ENCODE measurements around the gene CFDP1.
"Not testable (repeated sequence)": the region's sequence is repeated elsewhere in the genome, so short reads cannot be mapped to it uniquely, and the experiment has no call there.

The CFDP1 gene

DNA sequence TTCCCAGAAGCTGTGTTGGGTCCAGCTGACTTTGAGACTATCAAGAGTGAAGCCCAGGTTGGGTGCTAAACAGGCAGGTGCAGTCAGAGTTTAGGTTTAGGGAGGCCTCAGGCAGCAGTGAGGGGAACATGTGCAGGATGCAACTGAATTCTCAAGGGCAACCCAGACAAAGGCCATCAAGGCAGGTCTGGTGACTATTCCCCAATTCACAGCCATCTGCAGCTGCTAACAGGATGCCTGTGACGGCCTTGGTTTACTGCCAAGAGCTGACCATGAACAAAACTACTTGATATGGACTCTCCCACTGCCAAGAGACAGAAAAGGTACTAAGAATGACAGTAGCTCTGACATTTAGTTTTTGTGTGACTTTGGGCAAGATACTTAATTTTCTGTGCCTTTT lies 136.7 kb downstream of the CFDP1 start:
- DNase-seq (ENCODE audit: low spot score): no peak
- FAIRE-seq: no peak

DNA sequence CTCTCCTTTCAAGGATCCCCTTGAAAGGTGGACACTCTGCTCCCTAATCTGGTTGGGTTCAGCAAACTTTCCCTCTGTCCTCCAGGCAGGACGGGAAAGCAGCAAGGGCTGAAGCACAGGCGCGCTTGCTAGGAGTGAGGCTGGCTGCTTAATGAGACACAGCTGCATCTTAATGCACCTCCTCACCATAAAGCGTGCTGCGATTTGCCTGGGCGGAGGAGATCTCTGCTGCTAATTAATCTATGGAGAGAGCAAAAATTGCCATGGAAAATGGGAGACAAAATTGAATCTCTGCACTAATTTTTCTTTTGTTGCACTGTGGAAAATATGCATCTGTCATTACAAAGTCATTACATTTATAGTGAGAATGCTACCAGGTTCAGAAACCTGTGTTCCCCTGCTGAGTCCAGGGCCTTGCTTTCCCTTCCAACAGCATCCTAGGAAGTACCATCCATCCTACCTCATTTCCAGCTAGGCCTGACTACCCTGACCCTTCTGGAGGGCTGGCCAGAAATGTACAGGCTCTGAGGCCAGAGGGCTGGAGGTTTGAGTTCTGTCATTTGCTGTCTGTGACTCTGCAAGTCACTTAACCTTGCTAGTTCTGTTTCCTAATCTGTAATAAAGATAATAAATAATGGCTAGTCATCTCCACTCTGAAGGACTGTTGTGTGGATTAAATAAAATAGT lies 138.4 kb downstream of the CFDP1 start:
- FAIRE-seq: no peak
- DNase-seq (ENCODE audit: low spot score): no peak

DNA sequence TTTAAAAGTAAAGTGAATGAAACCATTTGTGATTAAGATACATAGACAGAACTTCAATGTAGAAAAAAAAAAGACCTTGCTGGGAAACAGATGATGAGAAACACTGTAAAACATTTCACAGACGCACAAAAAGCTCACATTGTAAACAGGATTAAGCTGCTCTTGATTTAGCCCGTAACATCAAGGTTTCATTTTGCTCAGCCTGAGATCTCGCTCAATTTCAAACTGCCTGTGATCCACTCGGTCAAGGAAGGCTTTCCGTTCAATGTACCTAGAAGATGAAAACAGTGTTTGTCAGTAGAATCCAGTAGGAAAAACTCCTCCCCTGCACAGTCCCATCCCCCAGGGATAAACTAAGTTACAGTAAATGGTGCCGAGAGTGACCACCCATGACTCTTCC lies 139.5 kb downstream of the CFDP1 start:
- DNase-seq (ENCODE audit: low spot score) (no peak), FAIRE-seq (no peak)

DNA sequence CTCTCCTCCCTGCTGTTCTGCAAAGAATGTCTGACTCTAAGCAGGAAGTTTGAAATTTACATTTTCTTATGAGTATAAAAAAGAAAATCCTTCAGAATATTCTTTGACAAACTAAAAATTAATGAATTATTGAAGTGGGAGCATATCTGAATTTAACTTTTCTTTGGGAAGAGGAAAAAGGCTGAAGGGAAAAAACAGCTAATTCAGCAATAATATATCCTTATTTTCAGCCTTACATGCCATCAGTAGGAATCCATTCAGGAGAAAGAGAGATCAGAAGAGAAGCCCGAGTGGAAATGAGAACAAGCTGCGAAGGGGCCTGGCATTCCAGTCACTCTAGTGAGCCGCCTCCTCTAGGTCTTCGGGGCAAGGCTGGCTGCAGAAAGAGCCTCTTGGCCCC lies 140.1 kb downstream of the CFDP1 start:
- DNase-seq (ENCODE audit: low spot score) (no peak), FAIRE-seq (no peak)

DNA sequence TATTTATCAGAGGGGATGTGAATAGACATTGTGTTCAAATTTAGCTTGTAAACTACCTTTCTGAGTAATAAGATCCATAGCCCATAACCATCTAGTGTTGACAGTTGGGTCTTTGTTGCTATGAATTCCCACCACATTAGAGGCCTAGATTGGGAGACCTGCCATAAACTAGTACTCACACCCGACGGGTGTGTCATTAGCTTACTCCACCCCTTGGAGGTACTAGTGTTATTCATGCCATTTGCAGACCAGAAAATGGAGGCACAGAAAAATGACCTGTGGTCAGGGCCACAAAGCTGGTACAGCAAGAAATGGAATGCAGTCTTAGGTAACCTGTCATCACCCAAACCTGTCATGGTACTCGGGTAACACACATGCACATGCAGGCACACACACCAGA lies 140.6 kb downstream of the CFDP1 start:
- no peak for FAIRE-seq
- DNase-seq (ENCODE audit: low spot score): no peak

DNA sequence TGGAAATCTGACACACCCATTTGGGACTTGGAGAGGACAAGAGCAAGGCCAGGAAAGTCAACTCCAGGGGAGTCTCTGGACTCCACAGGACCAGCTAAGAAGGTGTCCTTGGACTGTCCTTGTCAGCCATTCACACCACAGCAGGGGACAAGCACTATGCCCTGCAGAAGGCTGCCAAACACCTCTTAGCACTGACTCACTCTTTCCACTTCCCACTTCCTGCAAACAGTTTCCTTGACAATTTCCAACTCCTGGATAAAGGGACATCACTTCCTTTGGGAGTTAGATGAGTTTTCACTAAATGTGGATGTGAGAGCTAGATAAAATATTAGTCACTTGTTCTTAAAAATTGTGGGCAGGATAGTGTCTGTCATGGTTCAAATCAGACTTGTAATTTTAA lies 144.1 kb downstream of the CFDP1 start:
- no peak for DNase-seq (ENCODE audit: low spot score)
- no peak for FAIRE-seq

DNA sequence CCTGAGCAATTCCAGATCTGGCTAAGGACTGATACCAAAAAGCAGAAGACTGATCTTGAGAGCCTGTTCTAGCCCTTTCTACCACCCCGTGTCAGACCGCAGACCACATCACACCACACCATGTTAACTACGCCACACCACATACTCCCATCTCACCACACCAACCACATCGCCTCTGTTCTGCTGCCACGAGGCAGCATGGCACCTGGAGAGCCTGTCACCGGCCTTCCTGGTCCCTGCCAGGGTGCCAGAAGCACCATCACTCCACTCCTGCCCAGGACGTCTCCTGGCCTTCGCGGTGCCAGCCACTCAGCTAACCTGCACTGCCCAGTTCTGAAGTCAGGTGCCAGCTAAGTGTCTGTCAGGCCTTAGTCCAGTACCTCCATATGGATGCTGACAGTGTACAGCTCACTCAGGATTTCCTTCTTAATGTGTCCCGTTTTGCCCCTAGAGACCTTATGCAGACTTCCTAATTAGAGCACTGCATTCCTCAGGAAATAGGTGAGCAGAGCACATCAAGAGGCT lies 144.6 kb downstream of the CFDP1 start:
- no peak for DNase-seq (ENCODE audit: low spot score)
- FAIRE-seq: no peak

DNA sequence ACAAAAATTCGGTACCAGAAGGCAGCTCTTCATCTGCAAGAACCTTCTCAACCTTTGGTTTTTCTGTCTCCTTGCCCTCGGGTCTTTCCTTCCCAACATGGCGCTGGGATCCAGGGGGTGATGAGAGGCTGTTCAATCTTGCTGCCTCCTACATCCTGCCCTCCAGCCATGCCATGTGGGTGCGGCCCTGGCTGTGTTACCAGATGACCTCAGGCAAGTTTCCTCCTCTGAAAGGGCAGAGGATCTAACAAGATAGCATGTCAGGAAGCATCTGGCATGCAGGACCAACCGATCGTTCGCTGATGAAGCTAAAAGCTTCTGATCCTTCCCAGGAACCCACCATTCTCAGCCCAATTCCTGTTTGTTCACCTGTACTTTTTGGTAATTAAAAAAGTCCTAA lies 145.1 kb downstream of the CFDP1 start:
- DNase-seq (ENCODE audit: low spot score): no peak
- FAIRE-seq: no peak

DNA sequence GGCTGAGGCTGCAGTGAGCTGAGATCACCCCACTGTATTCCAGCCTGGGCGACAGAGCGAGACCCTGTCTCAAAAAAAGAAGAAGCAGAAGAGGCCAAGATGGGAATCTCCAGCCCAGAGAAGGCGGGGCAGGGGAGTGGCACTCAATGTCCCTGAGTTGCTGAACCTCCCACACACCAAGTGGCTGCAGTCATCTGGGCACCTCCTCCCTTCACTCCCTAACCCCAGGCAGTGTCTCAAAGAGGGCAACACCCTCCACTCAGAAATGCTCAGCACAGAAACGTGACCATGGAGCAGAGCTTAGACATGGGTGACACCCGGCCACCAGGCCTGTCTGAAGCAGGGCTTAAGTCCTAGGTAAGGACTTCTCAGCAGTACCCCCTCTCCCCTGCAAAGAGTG lies 145.6 kb downstream of the CFDP1 start:
- no peak for DNase-seq (ENCODE audit: low spot score)
- FAIRE-seq: no peak

DNA sequence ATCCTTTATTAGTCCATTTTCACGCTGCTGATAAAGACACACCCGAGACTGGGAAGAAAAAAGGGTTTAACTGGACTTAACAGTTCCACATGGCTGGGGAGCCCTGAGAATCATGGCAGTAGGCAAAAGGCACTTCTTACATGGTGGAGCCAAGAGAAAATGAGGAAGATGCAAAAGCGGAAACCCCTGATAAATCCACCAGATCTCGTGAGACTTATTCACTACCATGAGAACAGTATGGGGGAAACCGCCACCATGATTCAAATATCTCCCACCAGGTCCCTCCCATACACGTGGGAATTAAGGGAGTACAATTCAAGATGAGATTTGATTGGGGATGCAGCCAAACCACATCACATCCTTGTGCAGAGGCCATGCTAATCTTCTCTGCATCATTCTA lies 146.9 kb downstream of the CFDP1 start:
- FAIRE-seq: no peak

DNA sequence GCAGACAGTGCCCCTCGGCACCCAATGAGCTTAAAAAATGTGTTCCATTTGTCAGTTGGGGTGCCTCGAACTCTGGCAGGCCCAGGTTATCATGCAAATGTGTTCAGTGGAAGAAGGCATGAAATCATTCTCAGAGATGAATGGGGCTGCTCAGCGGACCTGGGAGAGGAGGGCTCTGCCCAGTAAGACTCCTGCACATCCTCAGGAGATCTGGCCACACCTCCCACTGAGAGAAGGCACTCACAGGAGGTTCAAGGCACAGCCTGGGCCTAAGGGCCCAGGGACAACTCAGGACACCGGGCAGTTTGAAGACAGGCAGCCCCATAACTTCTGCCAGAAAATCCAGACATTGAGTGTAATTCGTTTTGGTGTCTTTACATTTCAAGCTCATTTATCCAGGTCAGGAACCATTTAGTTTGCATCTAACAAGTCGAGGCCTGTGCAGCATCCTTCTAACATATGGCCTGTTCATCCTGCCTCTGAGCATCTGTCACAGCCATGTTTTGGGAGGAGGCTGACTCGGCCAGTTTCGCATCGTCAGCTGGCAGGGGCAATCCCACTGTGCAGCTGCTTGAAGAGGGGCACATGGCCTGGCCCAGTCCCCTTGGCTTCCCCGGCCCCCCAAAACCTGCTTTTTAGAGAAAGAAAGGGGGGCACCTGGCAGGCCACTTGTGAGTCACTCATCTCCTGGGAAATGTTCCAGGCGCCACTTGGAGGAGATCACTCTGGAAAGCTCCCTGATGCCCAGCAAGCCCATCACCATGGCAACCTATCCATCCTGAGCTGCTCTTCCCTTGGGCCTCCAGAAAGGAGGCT lies 150.6 kb downstream of the CFDP1 start:
- DNase-seq (ENCODE audit: low spot score) (no peak), FAIRE-seq (no peak)

More for the DNA sequence above, 146.9 kb downstream of the CFDP1 start:
- DNase-seq (ENCODE audit: low spot score): no peak

DNA sequence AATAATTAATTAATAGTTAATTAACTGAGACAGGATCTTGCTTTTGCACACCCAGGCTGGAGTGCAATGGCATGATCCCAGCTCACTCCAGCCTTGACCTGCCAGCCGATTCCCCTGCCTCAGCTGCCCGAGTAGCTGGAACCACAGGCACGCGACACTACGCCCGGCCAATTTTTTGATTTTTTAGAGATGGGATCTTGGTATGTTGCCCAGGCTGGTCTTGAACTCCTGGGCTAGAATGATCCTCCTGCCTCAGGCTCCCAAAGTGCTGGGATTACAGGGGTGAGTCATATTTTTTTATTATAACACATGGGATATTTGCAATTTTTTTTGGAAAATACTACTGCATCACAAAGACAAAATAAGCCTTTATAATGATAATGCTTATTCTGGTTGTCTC lies 151.5 kb downstream of the CFDP1 start:
- no peak for FAIRE-seq
- DNase-seq (ENCODE audit: low spot score): no peak

DNA sequence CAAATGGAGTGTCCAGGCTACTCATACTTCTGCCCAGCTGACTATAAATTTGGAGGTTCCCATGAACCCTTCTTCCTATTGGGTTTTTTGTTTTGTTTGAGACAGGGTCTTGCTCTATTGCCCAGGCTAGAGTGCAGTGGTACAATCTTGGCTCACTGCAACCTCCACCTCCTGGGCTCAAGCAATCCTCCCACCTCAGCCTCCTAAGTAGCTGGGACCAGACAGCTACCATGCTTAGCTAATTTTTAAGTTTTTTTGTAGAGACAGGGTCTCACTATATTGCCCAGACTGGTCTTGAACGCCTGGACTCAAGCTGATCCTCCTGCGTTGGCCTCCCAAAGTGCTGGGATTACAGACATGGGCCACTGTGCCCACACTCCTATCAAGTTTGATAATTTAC lies 152.3 kb downstream of the CFDP1 start:
- FAIRE-seq; DNase-seq (ENCODE audit: low spot score): not testable (repeated sequence)

DNA sequence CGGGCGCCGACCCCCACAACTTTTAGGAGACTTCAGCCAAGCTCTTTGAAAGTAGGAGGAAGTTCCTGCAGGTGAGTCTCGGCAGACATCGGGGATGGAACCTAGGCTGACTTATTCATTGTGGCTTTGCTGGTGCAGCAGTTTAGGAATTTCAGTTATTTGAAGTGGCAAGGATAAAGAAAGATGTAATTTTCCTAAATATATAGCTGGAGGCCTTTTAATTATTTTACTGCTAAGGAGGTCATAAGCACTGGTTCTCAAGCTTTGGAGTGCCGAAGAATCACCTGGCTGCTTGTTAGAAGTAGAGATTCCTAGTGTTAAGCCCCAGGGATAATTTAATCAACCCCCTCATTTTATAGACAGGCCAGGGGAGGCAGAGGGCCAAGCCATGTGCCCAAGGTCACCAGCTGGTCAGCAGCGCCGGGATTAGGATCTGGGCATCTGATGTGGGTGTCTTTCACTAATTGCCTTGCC lies 152.9 kb downstream of the CFDP1 start:
- FAIRE-seq: no peak
- no peak for DNase-seq (ENCODE audit: low spot score)

DNA sequence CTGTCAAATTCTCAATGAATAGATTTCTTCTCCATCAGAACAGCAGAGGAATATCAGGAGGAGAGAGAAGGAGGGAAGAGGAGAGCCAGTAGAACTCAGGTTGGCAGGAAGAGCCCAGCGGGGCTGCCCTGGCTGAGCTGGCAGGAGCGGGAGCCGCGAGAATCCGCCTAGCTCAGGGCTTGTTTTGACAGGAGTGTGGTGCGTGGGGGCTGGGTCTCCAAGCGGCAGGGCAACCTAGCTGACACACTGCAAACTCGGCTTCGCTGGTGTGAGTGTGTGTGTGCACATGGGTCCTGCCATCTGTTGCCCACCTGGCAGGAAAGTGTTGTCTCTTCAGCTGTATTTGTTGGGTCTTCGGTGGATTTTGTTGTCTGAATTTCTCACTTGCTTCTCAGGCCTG lies 154.0 kb downstream of the CFDP1 start:
- no peak for FAIRE-seq
- DNase-seq (ENCODE audit: low spot score): no peak

DNA sequence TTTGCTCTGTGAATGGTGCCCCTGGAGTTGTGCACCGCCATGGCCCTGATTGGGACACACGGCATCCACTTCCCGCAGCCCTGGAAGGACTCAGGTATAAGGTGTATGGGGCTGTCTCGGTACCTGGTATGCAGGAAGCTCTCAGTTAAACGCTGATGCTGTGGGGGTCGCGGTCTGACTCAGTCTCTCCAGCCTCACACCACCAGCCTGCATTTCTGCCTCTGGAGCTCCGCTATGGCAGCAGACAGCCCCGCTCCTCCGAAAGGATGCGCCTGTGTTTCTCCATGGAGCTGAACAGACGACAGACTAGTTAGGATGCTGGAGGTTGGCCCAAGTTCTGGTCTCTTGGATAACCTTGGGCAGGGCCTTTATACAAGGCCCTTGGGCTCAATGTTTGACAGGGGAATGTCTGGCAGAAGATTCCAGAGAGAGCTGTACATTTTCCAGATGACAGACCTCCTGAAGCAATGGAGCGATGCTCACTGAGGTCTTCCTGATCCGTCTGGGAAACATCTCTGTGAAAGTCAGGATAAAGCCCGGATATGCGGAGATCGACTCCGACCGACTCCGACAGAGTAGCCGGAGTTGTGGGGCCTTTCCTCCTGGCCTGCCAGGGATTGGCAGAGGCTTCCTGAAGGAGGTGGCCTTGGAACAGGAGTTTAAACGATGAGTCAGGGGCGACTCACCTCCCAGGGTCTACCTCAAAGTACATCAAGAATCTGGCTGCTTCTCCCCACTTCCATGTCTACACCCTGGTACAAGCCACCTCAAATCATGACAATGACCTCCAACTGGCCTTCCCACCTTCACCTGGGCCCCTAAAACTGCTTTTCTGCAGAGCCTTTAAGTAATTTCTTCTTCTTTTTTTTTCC lies 160.0 kb downstream of the CFDP1 start:
- DNase-seq (ENCODE audit: low spot score) (no peak), FAIRE-seq (no peak)

DNA sequence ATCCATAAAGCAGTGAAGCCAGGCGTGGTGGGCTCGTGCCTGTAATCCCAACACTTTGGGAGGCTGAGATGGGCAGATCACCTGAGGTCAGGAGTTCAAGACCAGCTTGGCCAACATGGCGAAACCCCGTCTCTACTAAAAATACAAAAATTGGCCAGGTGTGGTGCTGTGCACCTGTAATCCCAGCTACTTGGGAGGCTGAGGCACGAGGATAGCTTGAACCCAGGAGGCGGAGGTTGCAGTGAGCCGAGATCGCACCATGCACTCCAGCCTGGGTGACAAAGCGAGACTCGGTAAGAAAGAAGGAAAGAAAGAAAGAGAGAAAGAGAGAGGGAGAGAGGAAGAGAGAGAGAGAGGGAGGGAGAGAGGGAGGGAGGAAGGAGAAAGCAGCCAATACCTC lies 160.7 kb downstream of the CFDP1 start:
- not testable (repeated sequence) for FAIRE-seq; DNase-seq (ENCODE audit: low spot score)

DNA sequence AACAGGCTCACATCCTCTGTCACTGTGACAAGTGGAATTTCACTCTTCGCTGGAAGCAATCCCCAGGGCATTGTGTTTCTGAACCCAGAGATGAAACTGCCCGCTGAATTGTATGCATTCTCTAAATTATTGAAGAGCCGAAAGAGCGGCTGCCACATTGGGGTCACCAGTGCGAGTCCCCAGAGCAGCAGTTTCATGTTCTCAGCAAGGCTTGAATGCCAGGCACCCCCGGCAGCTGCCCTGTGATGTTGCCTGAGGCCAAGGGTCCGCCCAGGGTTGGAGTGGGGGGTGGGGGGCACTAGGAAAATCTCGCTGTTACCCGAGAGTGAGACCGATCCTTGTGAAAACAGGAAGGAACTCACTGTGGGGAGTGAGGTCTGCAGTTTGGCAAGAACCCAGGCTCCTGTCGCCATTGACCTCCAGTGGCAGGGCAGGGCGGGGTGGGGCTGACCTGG lies 161.2 kb downstream of the CFDP1 start:
- no peak for DNase-seq (ENCODE audit: low spot score)
- no peak for FAIRE-seq

DNA sequence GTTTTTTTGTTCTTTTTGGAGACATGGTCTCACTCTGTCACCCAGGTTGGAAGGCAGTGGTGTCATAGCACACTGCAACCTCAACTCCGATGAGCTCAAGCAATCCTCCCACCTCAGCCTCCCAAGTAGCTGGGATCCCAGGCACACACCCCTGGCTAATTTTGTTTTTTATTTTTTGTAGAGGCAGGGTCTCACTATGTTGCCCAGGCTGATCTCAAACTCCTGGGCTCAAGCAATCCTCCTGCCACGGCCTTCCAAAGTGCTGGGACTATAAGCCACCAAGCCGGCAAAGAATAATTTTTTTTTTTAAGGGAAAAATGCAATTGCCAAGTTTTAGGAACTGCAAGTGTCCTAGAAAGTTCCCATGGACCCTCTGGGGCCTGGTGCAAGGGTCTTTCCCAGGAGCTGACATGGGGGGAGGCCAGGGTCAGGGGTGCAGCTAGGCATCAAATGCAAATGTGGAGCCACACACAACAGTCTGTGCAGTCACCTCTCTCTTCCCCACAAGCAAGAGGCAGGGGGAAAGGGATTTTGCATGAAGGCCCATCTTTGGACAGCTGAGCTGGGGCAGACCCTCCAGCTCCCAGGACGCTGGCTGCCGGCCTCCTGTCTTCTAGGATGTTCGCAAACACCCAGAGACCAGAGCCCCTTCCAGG lies 161.7 kb downstream of the CFDP1 start:
- no peak for DNase-seq (ENCODE audit: low spot score)
- no peak for FAIRE-seq

DNA sequence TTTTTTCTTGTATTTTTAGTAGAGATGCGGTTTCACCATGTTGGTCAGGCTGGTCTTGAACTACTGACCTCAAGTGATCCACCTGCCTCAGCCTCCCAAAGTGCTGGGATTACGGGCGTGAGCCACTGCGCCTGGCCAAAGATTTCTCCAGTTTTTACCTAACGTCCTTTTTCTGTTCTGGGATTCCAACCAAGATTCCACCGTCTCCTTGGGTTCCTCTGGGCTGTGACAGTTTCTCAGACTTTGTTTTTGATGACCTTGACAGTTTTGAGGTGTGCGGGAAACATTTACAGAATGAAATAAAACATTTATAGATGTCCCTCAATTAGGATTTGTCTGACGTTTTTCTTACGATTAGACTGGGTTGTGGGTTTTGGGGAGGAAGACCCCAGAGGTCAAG lies 163.9 kb downstream of the CFDP1 start:
- DNase-seq (ENCODE audit: low spot score); FAIRE-seq: not testable (repeated sequence)
